Measurements from ENCODE around the gene RBFOX1. TPM values are rescaled to one million over a fixed set of nuclear protein-coding genes. Genes with fewer than 3 reads are reported as not detected.

RBFOX1 gene
- total RNA-seq, 4 donors from 2014 or later: 0.12 to 0.54 TPM; not detected in 2

GRCh38 chr16:7405166-7405565, 72.5 kb downstream of the RBFOX1 start:
- 17 to 28% methylated on average over 1 to 8 of the region's 16 CpGs for WGBS, 2 donors (ENCODE audit: low coverage in 1 of 2)
- no peaks in the 10 kb centered on the region for H3K9me3 ChIP-seq
- TF ChIP-seq EP300 (IDR thresholded peaks at IDR 0.05): no peak
- no peak for TF ChIP-seq POLR2A (IDR thresholded peaks at IDR 0.05)
- TF ChIP-seq CTCF (IDR thresholded peaks at IDR 0.05): no peak
- no peak for TF ChIP-seq POLR2AphosphoS5 (IDR thresholded peaks at IDR 0.05)
- H3K4me1 ChIP-seq: no peaks in the 10 kb centered on the region
- ATAC-seq: no peak
- H3K27ac ChIP-seq: no peak overlapping the region
- H3K4me3 ChIP-seq: no peak overlapping the region
- peaks cover 29% of the 10 kb centered on the region for H3K27me3 ChIP-seq
- H3K36me3 ChIP-seq: no peaks in the 10 kb centered on the region

- H3K27me3 ChIP-seq: peaks cover 28% of the 10 kb centered on the region
- no peaks in the 10 kb centered on the region for H3K36me3 ChIP-seq
- H3K27ac ChIP-seq: no peak overlapping the region
- no peak for ATAC-seq
- no peaks in the 10 kb centered on the region for H3K4me1 ChIP-seq
- 38 to 89% methylated on average over 3 to 6 of the region's 13 CpGs for WGBS, 2 donors (ENCODE audit: low coverage in 1 of 2)
- no peak for TF ChIP-seq EP300 (IDR thresholded peaks at IDR 0.05)
- H3K9me3 ChIP-seq: no peaks in the 10 kb centered on the region
- no peak overlapping the region for H3K4me3 ChIP-seq
These were observed 76.2 kb downstream of the RBFOX1 start for GRCh38 chr16:7408700-7409365.

- TF ChIP-seq POLR2AphosphoS5 (IDR thresholded peaks at IDR 0.05) (no peak), POLR2A (IDR thresholded peaks at IDR 0.05) (no peak), EP300 (IDR thresholded peaks at IDR 0.05) (no peak), CTCF (IDR thresholded peaks at IDR 0.05) (no peak)
- Histone ChIP-seq H3K36me3 (no peaks in the 10 kb centered on the region), H3K4me1 (no peaks in the 10 kb centered on the region), H3K4me3 (no peak overlapping the region), H3K27ac (no peak overlapping the region), H3K27me3 (peaks cover 17% of the 10 kb centered on the region), H3K9me3 (no peaks in the 10 kb centered on the region)
- WGBS, 2 donors (ENCODE audit: low coverage in 1 of 2): 27 to 32% methylated on average over 4 to 8 of the region's 9 CpGs
- ATAC-seq: no peak
These were observed 86.8 kb downstream of the RBFOX1 start for GRCh38 chr16:7419441-7419840.

- no peak for TF ChIP-seq CTCF (IDR thresholded peaks at IDR 0.05)
- TF ChIP-seq POLR2A (IDR thresholded peaks at IDR 0.05): no peak
- TF ChIP-seq POLR2AphosphoS5 (IDR thresholded peaks at IDR 0.05): no peak
- TF ChIP-seq EP300 (IDR thresholded peaks at IDR 0.05): no peak
- H3K9me3 ChIP-seq: no peaks in the 10 kb centered on the region
- no peak for ATAC-seq
- H3K27ac ChIP-seq: no peak overlapping the region
- no peaks in the 10 kb centered on the region for H3K36me3 ChIP-seq
- WGBS, 2 donors (ENCODE audit: low coverage in 1 of 2): 7 to 18% methylated on average over 6 of the region's 6 CpGs
- peaks cover 17% of the 10 kb centered on the region for H3K27me3 ChIP-seq
- no peak overlapping the region for H3K4me3 ChIP-seq
- H3K4me1 ChIP-seq: no peaks in the 10 kb centered on the region
These were observed 87.4 kb downstream of the RBFOX1 start for GRCh38 chr16:7420079-7420478.

- ATAC-seq: no peak
- H3K27ac ChIP-seq: no peak overlapping the region
- TF ChIP-seq POLR2AphosphoS5 (IDR thresholded peaks at IDR 0.05): no peak
- no peak for TF ChIP-seq CTCF (IDR thresholded peaks at IDR 0.05)
- no peak for TF ChIP-seq POLR2A (IDR thresholded peaks at IDR 0.05)
- no peak for TF ChIP-seq EP300 (IDR thresholded peaks at IDR 0.05)
- H3K27me3 ChIP-seq: peaks cover 17% of the 10 kb centered on the region
- H3K36me3 ChIP-seq: no peaks in the 10 kb centered on the region
- H3K9me3 ChIP-seq: no peaks in the 10 kb centered on the region
- H3K4me3 ChIP-seq: no peak overlapping the region
- H3K4me1 ChIP-seq: no peaks in the 10 kb centered on the region
- 72 to 93% methylated on average over 6 of the region's 6 CpGs for WGBS, 2 donors (ENCODE audit: low coverage in 1 of 2)
These were observed 88.2 kb downstream of the RBFOX1 start for GRCh38 chr16:7420843-7421242.
